GM12878 (cell line): ENCODE data around the gene CYBC1. TPM values are rescaled to one million over a fixed set of nuclear protein-coding genes. Genes with fewer than 3 reads are reported as not detected.

Experiments
- ATAC-seq: fragments of 200-7000 bp; cut with Tn5 transposase; 3 replicates; pipeline ENCODE4 v1.9.1; 2020; ENCODE audit warnings: mild to moderate bottlenecking, moderate library complexity
- BruUV-seq: library from RNA; stranded (reverse); fragments of 400-500 nt; replicated peaks from 2 replicates; lab custom pipeline; 2021; lab: Mats Ljungman, UMichigan
- CTCF ChIA-PET: fragments of 300-600 bp; sonication (Branson Sonifier 250); formaldehyde crosslinking; extraction: SDS; loops from one replicate; lab custom pipeline; 2021; ENCODE audit warnings: inconsistent platforms; lab: Yijun Ruan, JAX
- POLR2A ChIA-PET: fragments of 350-600 bp; formaldehyde crosslinking; extraction: SDS; loops from one replicate; lab custom pipeline; 2021; ENCODE audit warnings: inconsistent platforms; lab: Charles Lee
- RAD21 ChIA-PET: fragments of 300-600 bp; sonication (Branson Sonifier 250); formaldehyde crosslinking; loops from one replicate; lab custom pipeline; 2023; ENCODE audit warnings: antibody characterized with exemption; ENCODE audit not compliant: unreplicated experiment; lab: Charles Lee
- SMC1A ChIA-PET: fragments of 300-600 bp; sonication (Branson Sonifier 250); formaldehyde crosslinking; loops from one replicate; lab custom pipeline; 2023; ENCODE audit not compliant: unreplicated experiment, uncharacterized antibody; lab: Charles Lee
- DNase-seq: peaks from one replicate; pipeline ENCODE4 v3.0.0-alpha.2; 2011; ENCODE audit warnings: low read depth, low spot score
- FAIRE-seq: peaks from 3 replicates; lab custom pipeline; 2011; peaks lifted over from hg19 to GRCh38; lab: Jason Lieb, UNC
- H2AFZ ChIP-seq: 2 replicates; pipeline ENCODE4 v1.6.0; 2011; ENCODE audit warnings: low read depth, low read length, control low read depth; ENCODE audit not compliant: control insufficient read depth
- H3K27ac ChIP-seq: 2 replicates; pipeline ENCODE4 v1.5.1; 2011; ENCODE audit warnings: control low read depth; ENCODE audit not compliant: control insufficient read depth, insufficient read depth
- H3K27me3 ChIP-seq, 2 experiments: replicated peaks in 1 of 2; 2 replicates each; pipeline versions ENCODE4 v1.6.0 to v1.6.1; 2011; ENCODE audit warnings: low read length in 1 of 2; ENCODE audit not compliant: control insufficient read depth in 2 of 2, insufficient read depth in 2 of 2
- H3K36me3 ChIP-seq, 2 experiments: 2 replicates each; pipeline ENCODE4 v1.5.1; 2011; ENCODE audit warnings: low read length in 1 of 2; ENCODE audit not compliant: control insufficient read depth in 2 of 2, insufficient read depth in 2 of 2
- H3K4me1 ChIP-seq: 2 replicates; pipeline ENCODE4 v1.6.1; 2011; ENCODE audit warnings: mild to moderate bottlenecking, low read length, moderate library complexity, mixed read lengths; ENCODE audit not compliant: control insufficient read depth, insufficient read depth
- H3K4me2 ChIP-seq: 2 replicates; pipeline ENCODE4 v1.6.0; 2011; ENCODE audit warnings: control low read depth; ENCODE audit not compliant: control insufficient read depth, insufficient read depth
- H3K4me3 ChIP-seq: fragments of 200-600 bp; sonication (generic); 2 replicates; pipeline ENCODE4 v1.5.1; 2016
- H3K79me2 ChIP-seq: 2 replicates; pipeline ENCODE4 v1.6.0; 2011; ENCODE audit warnings: low read length; ENCODE audit not compliant: control insufficient read depth, insufficient read depth
- H3K9ac ChIP-seq: 2 replicates; pipeline ENCODE4 v1.8.0; 2011; ENCODE audit warnings: low read length, control low read depth, mixed read lengths; ENCODE audit not compliant: control insufficient read depth, insufficient read depth
- H3K9me3 ChIP-seq: replicated peaks from 3 replicates; pipeline ENCODE4 v1.5.1; 2011; ENCODE audit warnings: mild to moderate bottlenecking, low read length; ENCODE audit not compliant: control insufficient read depth, insufficient read depth
- H4K20me1 ChIP-seq: 2 replicates; pipeline ENCODE4 v1.6.0; 2011; ENCODE audit not compliant: control insufficient read depth, insufficient read depth
- DPF2 ChIP-seq: fragments of 450-650 bp; IDR thresholded peaks from 2 replicates; pipeline ENCODE4 v1.6.1; 2017; ENCODE audit warnings: mild to moderate bottlenecking
- GATAD2B ChIP-seq: fragments of 450-650 bp; conservative IDR thresholded peaks from 2 replicates; pipeline ENCODE4 v1.6.1; 2017; ENCODE audit warnings: low read depth, mild to moderate bottlenecking, moderate library complexity
- IRF4 ChIP-seq: IDR thresholded peaks from 2 replicates; pipeline ENCODE4 v1.6.1; 2011; ENCODE audit warnings: low read depth, low read length
- POLR2AphosphoS2 ChIP-seq: IDR thresholded peaks from 2 replicates; pipeline ENCODE4 v1.6.1; 2011; ENCODE audit warnings: low read depth, mild to moderate bottlenecking, low read length, improper control_type of control experiment, moderate library complexity
- SMC3 ChIP-seq: IDR thresholded peaks from 2 replicates; pipeline ENCODE4 v1.6.1; 2011; ENCODE audit warnings: low read length, improper control_type of control experiment, borderline replicate concordance
- WGBS: methylation state at CpG from one replicate; pipeline ENCODE4 v1.1.6; 2016; ENCODE audit warnings: low lambda C conversion rate; ENCODE audit not compliant: insufficient replicate concordance, insufficient coverage; ENCODE audit errors: missing lambda C conversion rate; 5-methylcytosine and 5-hydroxymethylcytosine counted together
- in situ Hi-C: fragments of 300-500 bp; cut with MboI; formaldehyde crosslinking; loops from 9 replicates; pipeline ENCODE4 v1.14.3; 2018; ENCODE audit warnings: mixed read lengths
- intact Hi-C: fragments of 100-400 bp; cut with micrococcal nuclease; formaldehyde crosslinking; loops from one replicate; pipeline ENCODE4 v1.14.2; 2022; ENCODE audit not compliant: unreplicated experiment
- polyA plus RNA-seq, 11 experiments: library from polyadenylated mRNA; depleted of rRNA in 4 of 11; unstranded in 6 of 11; stranded (reverse) in 5 of 11; fragments of >200 nt; fragmentation: Nextera tagmentation in 4 of 11; fragmentation: Illumina TruSeq in 1 of 11; extraction: Ambion mirVana in 4 of 11; extraction: Trizol in 1 of 11; gene quantifications; 1 replicate in 1 of 11; 2 replicates in 10 of 11; pipeline versions ENCODE4 v1.2.1 to v1.2.3, GENCODE V29; 2011 to 2016; ENCODE audit warnings: inconsistent platforms in 2 of 11, missing spikeins in 2 of 11, low read depth in 1 of 11
- total RNA-seq, 4 experiments: library from RNA; depleted of rRNA in 3 of 4; stranded (reverse); fragments of >200 nt in 3 of 4; fragmentation: Illumina TruSeq in 1 of 4; extraction: Trizol in 1 of 4; gene quantifications; 2 replicates each; pipeline versions ENCODE4 v1.2.1 to v1.2.3, GENCODE V29; 2013 to 2021
- TF ChIP-seq, protein P1 (sequence below): fragments of 450-650 bp; IDR thresholded peaks from 2 replicates; pipeline ENCODE4 v1.6.1; 2016; ENCODE audit warnings: mild to moderate bottlenecking
- TF ChIP-seq, protein P2 (sequence below): fragments of 450-650 bp; conservative IDR thresholded peaks from 2 replicates; pipeline ENCODE4 v1.6.1; 2017; ENCODE audit warnings: mild to moderate bottlenecking, moderate library complexity
- TF ChIP-seq, protein P3 (sequence below): fragments of 450-650 bp; IDR thresholded peaks from 2 replicates; pipeline ENCODE4 v1.6.1; 2016; ENCODE audit warnings: mild to moderate bottlenecking, moderate library complexity, borderline replicate concordance

Gene CYBC1
- total and polyA plus RNA-seq, 10 of the 15 experiments (the other 5 are each of a cell fraction or from before 2014, with no cell fraction given) = 4.2 to 162 (median 133) TPM

- Histone ChIP-seq H3K79me2 (no peaks in the 10 kb centered on the region), H2AFZ (no peak overlapping the region), H3K36me3 (no peaks in the 10 kb centered on the region), H3K9ac (no peak overlapping the region), H3K4me3 (no peak overlapping the region), H3K4me1 (peaks cover 3% of the 10 kb centered on the region), H3K27me3 (no peaks in the 10 kb centered on the region), H3K9me3 (no peaks in the 10 kb centered on the region), H3K4me2 (no peak overlapping the region), H4K20me1 (no peaks in the 10 kb centered on the region), H3K27ac (no peak overlapping the region)
- DNase-seq (no peak), ATAC-seq (peak; percentile 87), FAIRE-seq (no peak)
- POLR2A ChIA-PET = interaction anchor here (0.9 to 1.0 kb wide), 2 partner anchors 9 to 85 kb away, joined by 3 read pairs; no protein-coding TSS in a partner anchor
- SMC1A ChIA-PET = no interaction called here
- RAD21 ChIA-PET = no interaction called here
- CTCF ChIA-PET = interaction anchor here (1.6 to 2.2 kb wide), 2 partner anchors 9 to 11 kb away, joined by 5 to 7 read pairs; no protein-coding TSS in a partner anchor
- in situ Hi-C loops = no loop called here
- TF ChIP-seq POLR2AphosphoS2 (no peak), GATAD2B (no peak), DPF2 (no peak), SMC3 (no peak), IRF4 (no peak)
- TF ChIP-seq, protein P1, sequence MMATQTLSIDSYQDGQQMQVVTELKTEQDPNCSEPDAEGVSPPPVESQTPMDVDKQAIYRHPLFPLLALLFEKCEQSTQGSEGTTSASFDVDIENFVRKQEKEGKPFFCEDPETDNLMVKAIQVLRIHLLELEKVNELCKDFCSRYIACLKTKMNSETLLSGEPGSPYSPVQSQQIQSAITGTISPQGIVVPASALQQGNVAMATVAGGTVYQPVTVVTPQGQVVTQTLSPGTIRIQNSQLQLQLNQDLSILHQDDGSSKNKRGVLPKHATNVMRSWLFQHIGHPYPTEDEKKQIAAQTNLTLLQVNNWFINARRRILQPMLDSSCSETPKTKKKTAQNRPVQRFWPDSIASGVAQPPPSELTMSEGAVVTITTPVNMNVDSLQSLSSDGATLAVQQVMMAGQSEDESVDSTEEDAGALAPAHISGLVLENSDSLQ = peak; percentile 57; the same call in 1 of the 2 replicates
- TF ChIP-seq, protein P2, sequence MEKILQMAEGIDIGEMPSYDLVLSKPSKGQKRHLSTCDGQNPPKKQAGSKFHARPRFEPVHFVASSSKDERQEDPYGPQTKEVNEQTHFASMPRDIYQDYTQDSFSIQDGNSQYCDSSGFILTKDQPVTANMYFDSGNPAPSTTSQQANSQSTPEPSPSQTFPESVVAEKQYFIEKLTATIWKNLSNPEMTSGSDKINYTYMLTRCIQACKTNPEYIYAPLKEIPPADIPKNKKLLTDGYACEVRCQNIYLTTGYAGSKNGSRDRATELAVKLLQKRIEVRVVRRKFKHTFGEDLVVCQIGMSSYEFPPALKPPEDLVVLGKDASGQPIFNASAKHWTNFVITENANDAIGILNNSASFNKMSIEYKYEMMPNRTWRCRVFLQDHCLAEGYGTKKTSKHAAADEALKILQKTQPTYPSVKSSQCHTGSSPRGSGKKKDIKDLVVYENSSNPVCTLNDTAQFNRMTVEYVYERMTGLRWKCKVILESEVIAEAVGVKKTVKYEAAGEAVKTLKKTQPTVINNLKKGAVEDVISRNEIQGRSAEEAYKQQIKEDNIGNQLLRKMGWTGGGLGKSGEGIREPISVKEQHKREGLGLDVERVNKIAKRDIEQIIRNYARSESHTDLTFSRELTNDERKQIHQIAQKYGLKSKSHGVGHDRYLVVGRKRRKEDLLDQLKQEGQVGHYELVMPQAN = no peak
- TF ChIP-seq, protein P3, sequence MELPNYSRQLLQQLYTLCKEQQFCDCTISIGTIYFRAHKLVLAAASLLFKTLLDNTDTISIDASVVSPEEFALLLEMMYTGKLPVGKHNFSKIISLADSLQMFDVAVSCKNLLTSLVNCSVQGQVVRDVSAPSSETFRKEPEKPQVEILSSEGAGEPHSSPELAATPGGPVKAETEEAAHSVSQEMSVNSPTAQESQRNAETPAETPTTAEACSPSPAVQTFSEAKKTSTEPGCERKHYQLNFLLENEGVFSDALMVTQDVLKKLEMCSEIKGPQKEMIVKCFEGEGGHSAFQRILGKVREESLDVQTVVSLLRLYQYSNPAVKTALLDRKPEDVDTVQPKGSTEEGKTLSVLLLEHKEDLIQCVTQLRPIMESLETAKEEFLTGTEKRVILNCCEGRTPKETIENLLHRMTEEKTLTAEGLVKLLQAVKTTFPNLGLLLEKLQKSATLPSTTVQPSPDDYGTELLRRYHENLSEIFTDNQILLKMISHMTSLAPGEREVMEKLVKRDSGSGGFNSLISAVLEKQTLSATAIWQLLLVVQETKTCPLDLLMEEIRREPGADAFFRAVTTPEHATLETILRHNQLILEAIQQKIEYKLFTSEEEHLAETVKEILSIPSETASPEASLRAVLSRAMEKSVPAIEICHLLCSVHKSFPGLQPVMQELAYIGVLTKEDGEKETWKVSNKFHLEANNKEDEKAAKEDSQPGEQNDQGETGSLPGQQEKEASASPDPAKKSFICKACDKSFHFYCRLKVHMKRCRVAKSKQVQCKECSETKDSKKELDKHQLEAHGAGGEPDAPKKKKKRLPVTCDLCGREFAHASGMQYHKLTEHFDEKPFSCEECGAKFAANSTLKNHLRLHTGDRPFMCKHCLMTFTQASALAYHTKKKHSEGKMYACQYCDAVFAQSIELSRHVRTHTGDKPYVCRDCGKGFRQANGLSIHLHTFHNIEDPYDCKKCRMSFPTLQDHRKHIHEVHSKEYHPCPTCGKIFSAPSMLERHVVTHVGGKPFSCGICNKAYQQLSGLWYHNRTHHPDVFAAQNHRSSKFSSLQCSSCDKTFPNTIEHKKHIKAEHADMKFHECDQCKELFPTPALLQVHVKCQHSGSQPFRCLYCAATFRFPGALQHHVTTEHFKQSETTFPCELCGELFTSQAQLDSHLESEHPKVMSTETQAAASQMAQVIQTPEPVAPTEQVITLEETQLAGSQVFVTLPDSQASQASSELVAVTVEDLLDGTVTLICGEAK = no peak
- WGBS = 0% methylated on average over 3 of the region's 3 CpGs
- intact Hi-C loops = no loop called here
- BruUV-seq = no TSS peak
Observed at GRCh38 chr17:82434216-82434565, 16.4 kb downstream of the CYBC1 start.
